GM21360 (cell line): ENCODE measurements around the gene OPN3.
A peak's percentile ranks its signal among the peaks of the same experiment; 100 is the strongest.

ENCODE experiments used
- ATAC-seq: cut with Tn5 transposase; IDR thresholded peaks from one replicate; pipeline ENCODE4 v1.9.1; 2021; ENCODE audit warnings: mild to moderate bottlenecking, moderate library complexity; ENCODE audit not compliant: unreplicated experiment

OPN3 gene

GRCh38 chr1:241627453-241628259, 12.5 kb downstream of the OPN3 start:
- ATAC-seq = peak; percentile 79

- no peak for ATAC-seq
These were observed 15.2 kb downstream of the OPN3 start for GRCh38 chr1:241624935-241625334.

GRCh38 chr1:241622669-241623068, 17.5 kb downstream of the OPN3 start:
- ATAC-seq = no peak

GRCh38 chr1:241617426-241617825, 22.7 kb downstream of the OPN3 start:
- no peak for ATAC-seq

GRCh38 chr1:241615043-241615974, 24.9 kb downstream of the OPN3 start:
- no peak for ATAC-seq

GRCh38 chr1:241614572-241614971, 25.6 kb downstream of the OPN3 start:
- no peak for ATAC-seq

- no peak for ATAC-seq
These were observed 26.0 kb downstream of the OPN3 start for GRCh38 chr1:241614144-241614543.

GRCh38 chr1:241612533-241613477, 27.4 kb downstream of the OPN3 start:
- ATAC-seq = no peak

GRCh38 chr1:241611736-241612135, 28.4 kb downstream of the OPN3 start:
- no peak for ATAC-seq

GRCh38 chr1:241611063-241611462, 29.1 kb downstream of the OPN3 start:
- peak; percentile 93 for ATAC-seq

- no peak for ATAC-seq
These were observed 29.9 kb downstream of the OPN3 start for GRCh38 chr1:241610056-241610815.

GRCh38 chr1:241608379-241609033, 31.7 kb downstream of the OPN3 start:
- ATAC-seq = no peak

GRCh38 chr1:241607497-241607896, 32.7 kb downstream of the OPN3 start:
- no peak for ATAC-seq

GRCh38 chr1:241606544-241606943, 33.6 kb downstream of the OPN3 start:
- no peak for ATAC-seq

- ATAC-seq = no peak
These were observed 34.9 kb downstream of the OPN3 start for GRCh38 chr1:241605146-241605805.

GRCh38 chr1:241603731-241604245, 36.4 kb downstream of the OPN3 start:
- ATAC-seq = no peak

- peak; percentile 89 for ATAC-seq
These were observed 39.7 kb downstream of the OPN3 start for GRCh38 chr1:241600496-241600901.

GRCh38 chr1:241598249-241598648, 41.9 kb downstream of the OPN3 start:
- peak; percentile 36 for ATAC-seq

- no peak for ATAC-seq
These were observed 43.5 kb downstream of the OPN3 start for GRCh38 chr1:241596633-241597032.
